IPS-NIHi7 (cell line): ENCODE results near the gene CLIC6.
A peak's percentile ranks its signal among the peaks of the same experiment; 100 is the strongest.
"Not testable (repeated sequence)": the region's sequence is repeated elsewhere in the genome, so short reads cannot be mapped to it uniquely, and the experiment has no call there.

Experiments
- DNase-seq: peaks from one replicate; pipeline ENCODE4 v3.0.0; 2012; ENCODE audit warnings: mixed read lengths; ENCODE audit errors: extremely low spot score

The CLIC6 gene

GRCh38 chr21:34692458-34693020, 23.7 kb downstream of the CLIC6 start:
- no peak for DNase-seq

- DNase-seq = peak; percentile 67
Measured at GRCh38 chr21:34693192-34693810, 24.5 kb downstream of the CLIC6 start.

GRCh38 chr21:34695434-34695833, 26.6 kb downstream of the CLIC6 start:
- no peak for DNase-seq

- DNase-seq = no peak
Measured at GRCh38 chr21:34696121-34696520, 27.3 kb downstream of the CLIC6 start.

- no peak for DNase-seq
Measured at GRCh38 chr21:34697826-34698225, 29.0 kb downstream of the CLIC6 start.

- DNase-seq = peak; percentile 29
Measured at GRCh38 chr21:34698270-34699015, 29.6 kb downstream of the CLIC6 start.

- no peak for DNase-seq
Measured at GRCh38 chr21:34700605-34701004, 31.8 kb downstream of the CLIC6 start.

GRCh38 chr21:34701726-34702125, 32.9 kb downstream of the CLIC6 start:
- no peak for DNase-seq

- DNase-seq = no peak
Measured at GRCh38 chr21:34702341-34703170, 33.8 kb downstream of the CLIC6 start.

- no peak for DNase-seq
Measured at GRCh38 chr21:34703571-34703970, 34.8 kb downstream of the CLIC6 start.

GRCh38 chr21:34704119-34704518, 35.3 kb downstream of the CLIC6 start:
- no peak for DNase-seq

GRCh38 chr21:34705011-34705410, 36.2 kb downstream of the CLIC6 start:
- no peak for DNase-seq

GRCh38 chr21:34706337-34706736, 37.5 kb downstream of the CLIC6 start:
- DNase-seq = no peak

GRCh38 chr21:34707876-34708325, 39.1 kb downstream of the CLIC6 start:
- DNase-seq = no peak

- no peak for DNase-seq
Measured at GRCh38 chr21:34713621-34714020, 44.8 kb downstream of the CLIC6 start.

GRCh38 chr21:34715518-34715917, 46.7 kb downstream of the CLIC6 start:
- no peak for DNase-seq

- no peak for DNase-seq
Measured at GRCh38 chr21:34715985-34716596, 47.3 kb downstream of the CLIC6 start.

- DNase-seq = not testable (repeated sequence)
Measured at GRCh38 chr21:34718529-34718928, 49.7 kb downstream of the CLIC6 start.

- DNase-seq = peak; percentile 86
Measured at GRCh38 chr21:34722684-34723300, 54.0 kb downstream of the CLIC6 start.

- no peak for DNase-seq
Measured at GRCh38 chr21:34724131-34724856, 55.5 kb downstream of the CLIC6 start.

GRCh38 chr21:34724857-34725195, 56.0 kb downstream of the CLIC6 start:
- no peak for DNase-seq
